ENCODE results near the gene PCIF1.

- TF ChIP-seq POLR2A (IDR thresholded peaks at IDR 0.05; ENCODE audit: extremely low read depth, insufficient read length), result no peak
- TF ChIP-seq CTCF (IDR thresholded peaks at IDR 0.05; ENCODE audit: low read depth, low read length), result no peak
- TF ChIP-seq MAX (IDR thresholded peaks at IDR 0.05; ENCODE audit: low read depth, low read length), result no peak
Observed at GRCh38 chr20:45898285-45898684, 36.2 kb upstream of the PCIF1 start.

All from NB4 (cell line).